NCI-H1417 treated with DMSO at 0.1 percent for 48 hours (cell line): ENCODE measurements around the gene GFRA1.
"Not testable (repeated sequence)": the region's sequence is repeated elsewhere in the genome, so short reads cannot be mapped to it uniquely, and the experiment has no call there.

ENCODE experiments used
- DNase-seq: peaks from one replicate; lab custom pipeline; 2025; lab: John Stamatoyannopoulos, UW

The GFRA1 gene

GRCh38 chr10:116060864-116061263 lies 212.1 kb downstream of the GFRA1 start:
- no peak for DNase-seq

- DNase-seq, result no peak
Observed at GRCh38 chr10:116059320-116059719, 213.7 kb downstream of the GFRA1 start.

GRCh38 chr10:116056445-116057293 lies 216.3 kb downstream of the GFRA1 start:
- DNase-seq, result no peak

- DNase-seq, result no peak
Observed at GRCh38 chr10:116055917-116056252, 217.1 kb downstream of the GFRA1 start.

GRCh38 chr10:116055252-116055916 lies 217.6 kb downstream of the GFRA1 start:
- DNase-seq, result no peak

GRCh38 chr10:116053910-116054309 lies 219.1 kb downstream of the GFRA1 start:
- no peak for DNase-seq

GRCh38 chr10:116053009-116053730 lies 219.8 kb downstream of the GFRA1 start:
- DNase-seq, result not testable (repeated sequence)

- DNase-seq, result not testable (repeated sequence)
Observed at GRCh38 chr10:116052522-116052921, 220.5 kb downstream of the GFRA1 start.

- DNase-seq, result no peak
Observed at GRCh38 chr10:116049974-116050304, 223.1 kb downstream of the GFRA1 start.

- no peak for DNase-seq
Observed at GRCh38 chr10:116049158-116049973, 223.6 kb downstream of the GFRA1 start.

GRCh38 chr10:116045366-116046356 lies 227.3 kb downstream of the GFRA1 start:
- DNase-seq, result no peak

- no peak for DNase-seq
Observed at GRCh38 chr10:116044801-116045248, 228.2 kb downstream of the GFRA1 start.

- DNase-seq, result no peak
Observed at GRCh38 chr10:116043861-116044260, 229.1 kb downstream of the GFRA1 start.

GRCh38 chr10:116043304-116043703 lies 229.7 kb downstream of the GFRA1 start:
- no peak for DNase-seq

- no peak for DNase-seq
Observed at GRCh38 chr10:116041948-116042347, 231.1 kb downstream of the GFRA1 start.

GRCh38 chr10:116039612-116040011 lies 233.4 kb downstream of the GFRA1 start:
- DNase-seq, result no peak

GRCh38 chr10:116038259-116038658 lies 234.7 kb downstream of the GFRA1 start:
- no peak for DNase-seq

GRCh38 chr10:116035406-116035805 lies 237.6 kb downstream of the GFRA1 start:
- not testable (repeated sequence) for DNase-seq

GRCh38 chr10:116030576-116030975 lies 242.4 kb downstream of the GFRA1 start:
- DNase-seq, result no peak

- DNase-seq, result no peak
Observed at GRCh38 chr10:116029826-116030225, 243.2 kb downstream of the GFRA1 start.

GRCh38 chr10:116027355-116027754 lies 245.7 kb downstream of the GFRA1 start:
- DNase-seq, result no peak
